NCI-H2196 (cell line): Measurements from ENCODE around the gene CDK3.
"Not testable (repeated sequence)": the region's sequence is repeated elsewhere in the genome, so short reads cannot be mapped to it uniquely, and the experiment has no call there.

ENCODE experiments used
- DNase-seq: peaks from one replicate; lab custom pipeline; 2025; ENCODE audit not compliant: unreplicated experiment; lab: John Stamatoyannopoulos, UW

Gene CDK3

GRCh38 chr17:76000755-76001521 lies at the start of gene CDK3:
TSS of gene CDK3 (plus strand) at chr17:76000855. CDS start at chr17:76001426, 571 bp downstream.
- DNase-seq = no peak

GRCh38 chr17:75950855-75951554 lies 49.6 kb upstream of the CDK3 start:
- no peak for DNase-seq

- no peak for DNase-seq
Measured at GRCh38 chr17:75959051-75959838, 41.4 kb upstream of the CDK3 start.

GRCh38 chr17:75959839-75960511 lies 40.7 kb upstream of the CDK3 start:
- no peak for DNase-seq

GRCh38 chr17:75965468-75965867 lies 35.2 kb upstream of the CDK3 start:
- DNase-seq = no peak

GRCh38 chr17:75969044-75969443 lies 31.6 kb upstream of the CDK3 start:
- DNase-seq = not testable (repeated sequence)

- DNase-seq = no peak
Measured at GRCh38 chr17:75970011-75970523, 30.6 kb upstream of the CDK3 start.

GRCh38 chr17:75970626-75971025 lies 30.0 kb upstream of the CDK3 start:
- no peak for DNase-seq

- DNase-seq = not testable (repeated sequence)
Measured at GRCh38 chr17:75975187-75975586, 25.5 kb upstream of the CDK3 start.

GRCh38 chr17:75975757-75976174 lies 24.9 kb upstream of the CDK3 start:
- DNase-seq = no peak

GRCh38 chr17:75976175-75976848 lies 24.3 kb upstream of the CDK3 start:
- no peak for DNase-seq

GRCh38 chr17:75978938-75979704 lies 21.5 kb upstream of the CDK3 start, which contains the start of the genes ACOX1 and TEN1:
TSS of gene ACOX1 (minus strand) at chr17:75979166. CDS start at chr17:75979073, 93 bp downstream.
TSS of gene TEN1 (plus strand) at chr17:75979240. CDS start at chr17:75986193, 6,953 bp downstream.
- peak; percentile 99 for DNase-seq

- no peak for DNase-seq
Measured at GRCh38 chr17:75979705-75980187, 20.9 kb upstream of the CDK3 start.

GRCh38 chr17:75980188-75981018 lies 20.3 kb upstream of the CDK3 start:
- no peak for DNase-seq

- no peak for DNase-seq
Measured at GRCh38 chr17:75981019-75981615, 19.5 kb upstream of the CDK3 start.

GRCh38 chr17:75983501-75984181 lies 17.0 kb upstream of the CDK3 start:
- no peak for DNase-seq

GRCh38 chr17:75985986-75986385 lies 14.7 kb upstream of the CDK3 start:
- DNase-seq = no peak
